ENCODE measurements around the gene PRKCA. TPM values are rescaled to one million over a fixed set of nuclear protein-coding genes. Genes with fewer than 3 reads are reported as not detected.

PRKCA gene
- total and polyA plus RNA-seq, 4 experiments from 2014 or later = 1.1 to 107 (median 56.1) TPM

GRCh38 chr17:66492080-66492479 is 189.7 kb downstream of the PRKCA start:
- H3K4me1 ChIP-seq (ENCODE audit: insufficient read depth, low read length) = peaks cover 39% of the 10 kb centered on the region
- no peak for DNase-seq
- Mint-ChIP-seq H3K4me3 (peak overlapping the region in 3 of 8 donors; percentile 2 to 34 (median 9)), H3K9me3 (no peaks in the 10 kb centered on the region), H3K4me1 (peaks cover 41 to 71% (median 56%) of the 10 kb centered on the region in 4 donors), H3K36me3 (peaks cover 13 to 20% of the 10 kb centered on the region in 2 donors), H3K27me3 (no peaks in the 10 kb centered on the region), H3K27ac (peak overlapping the region in 3 of 7 donors; percentile 1 to 24 (median 12))
- ChIA-PET CTCF (ENCODE audit: partially characterized antibody) (no interaction called here), POLR2A (ENCODE audit: partially characterized antibody) (no interaction called here)
- no peaks in the 10 kb centered on the region for H3K36me3 ChIP-seq (ENCODE audit: insufficient read depth, low read length)
- H3K27me3 ChIP-seq (ENCODE audit: insufficient read depth, low read length) = no peaks in the 10 kb centered on the region
- no peak overlapping the region for H3K4me3 ChIP-seq (ENCODE audit: low read length in 2 of 2)
- H3K9me3 ChIP-seq (ENCODE audit: control insufficient read depth in 1 of 2, low read length in 2 of 2) = no peaks in the 10 kb centered on the region
- H3K27ac ChIP-seq (ENCODE audit: low read depth, low read length) = no peak overlapping the region
- intact Hi-C loops (cut with micrococcal nuclease) = no loop called here

- ChIA-PET POLR2A (ENCODE audit: partially characterized antibody) (no interaction called here), CTCF (ENCODE audit: partially characterized antibody) (no interaction called here)
- no peak for DNase-seq
- no peaks in the 10 kb centered on the region for H3K9me3 ChIP-seq (ENCODE audit: control insufficient read depth in 1 of 2, low read length in 2 of 2)
- H3K4me1 ChIP-seq (ENCODE audit: insufficient read depth, low read length) = peaks cover 39% of the 10 kb centered on the region
- no peaks in the 10 kb centered on the region for H3K27me3 Mint-ChIP-seq
- H3K27ac Mint-ChIP-seq = peak overlapping the region in 1 of 7 donors; percentile 47
- intact Hi-C loops (cut with micrococcal nuclease) = no loop called here
- peaks cover 37 to 66% (median 51%) of the 10 kb centered on the region in 4 donors for H3K4me1 Mint-ChIP-seq
- H3K4me3 ChIP-seq (ENCODE audit: low read length in 2 of 2) = no peak overlapping the region
- H3K27me3 ChIP-seq (ENCODE audit: insufficient read depth, low read length) = no peaks in the 10 kb centered on the region
- no peaks in the 10 kb centered on the region for H3K36me3 ChIP-seq (ENCODE audit: insufficient read depth, low read length)
- H3K9me3 Mint-ChIP-seq = no peaks in the 10 kb centered on the region
- peaks cover 13 to 20% of the 10 kb centered on the region in 2 donors for H3K36me3 Mint-ChIP-seq
- no peak overlapping the region for H3K27ac ChIP-seq (ENCODE audit: low read depth, low read length)
- H3K4me3 Mint-ChIP-seq = no peak overlapping the region
These were observed 190.2 kb downstream of the PRKCA start for GRCh38 chr17:66492561-66493005.

- Histone ChIP-seq H3K9me3 (ENCODE audit: control insufficient read depth in 1 of 2, low read length in 2 of 2) (no peaks in the 10 kb centered on the region), H3K4me1 (ENCODE audit: insufficient read depth, low read length) (peaks cover 39% of the 10 kb centered on the region), H3K4me3 (ENCODE audit: low read length in 2 of 2) (no peak overlapping the region), H3K27me3 (ENCODE audit: insufficient read depth, low read length) (no peaks in the 10 kb centered on the region), H3K36me3 (ENCODE audit: insufficient read depth, low read length) (no peaks in the 10 kb centered on the region), H3K27ac (ENCODE audit: low read depth, low read length) (no peak overlapping the region)
- Mint-ChIP-seq H3K27me3 (no peaks in the 10 kb centered on the region), H3K9me3 (no peaks in the 10 kb centered on the region), H3K4me1 (peaks cover 34 to 62% (median 51%) of the 10 kb centered on the region in 4 donors), H3K27ac (peak overlapping the region in 4 of 7 donors; percentile 12 to 73 (median 58)), H3K4me3 (peak overlapping the region in 3 of 8 donors; percentile 4 to 54 (median 33)), H3K36me3 (peaks cover 19 to 26% of the 10 kb centered on the region in 2 donors)
- ChIA-PET CTCF (ENCODE audit: partially characterized antibody) (no interaction called here), POLR2A (ENCODE audit: partially characterized antibody) (no interaction called here)
- DNase-seq = no peak
- intact Hi-C loops (cut with micrococcal nuclease) = no loop called here
These were observed 191.0 kb downstream of the PRKCA start for GRCh38 chr17:66493283-66494019.

- ChIA-PET POLR2A (ENCODE audit: partially characterized antibody) (no interaction called here), CTCF (ENCODE audit: partially characterized antibody) (no interaction called here)
- Histone ChIP-seq H3K36me3 (ENCODE audit: insufficient read depth, low read length) (no peaks in the 10 kb centered on the region), H3K27me3 (ENCODE audit: insufficient read depth, low read length) (no peaks in the 10 kb centered on the region), H3K4me3 (ENCODE audit: low read length in 2 of 2) (no peak overlapping the region), H3K4me1 (ENCODE audit: insufficient read depth, low read length) (peaks cover 39% of the 10 kb centered on the region), H3K9me3 (ENCODE audit: control insufficient read depth in 1 of 2, low read length in 2 of 2) (no peaks in the 10 kb centered on the region), H3K27ac (ENCODE audit: low read depth, low read length) (no peak overlapping the region)
- Mint-ChIP-seq H3K9me3 (no peaks in the 10 kb centered on the region), H3K4me3 (peak overlapping the region in 3 of 8 donors; percentile 4 to 54 (median 33)), H3K36me3 (peaks cover 27 to 28% of the 10 kb centered on the region in 2 donors), H3K4me1 (peaks cover 36 to 65% (median 49%) of the 10 kb centered on the region in 4 donors), H3K27ac (peak overlapping the region in 6 of 7 donors; percentile 12 to 73 (median 43)), H3K27me3 (no peaks in the 10 kb centered on the region)
- intact Hi-C loops (cut with micrococcal nuclease) = no loop called here
- no peak for DNase-seq
These were observed 191.8 kb downstream of the PRKCA start for GRCh38 chr17:66494023-66494803.

GRCh38 chr17:66495035-66495434 is 192.6 kb downstream of the PRKCA start:
- CTCF ChIA-PET (ENCODE audit: partially characterized antibody) = no interaction called here
- Histone ChIP-seq H3K36me3 (ENCODE audit: insufficient read depth, low read length) (no peaks in the 10 kb centered on the region), H3K27ac (ENCODE audit: low read depth, low read length) (no peak overlapping the region), H3K4me1 (ENCODE audit: insufficient read depth, low read length) (peaks cover 39% of the 10 kb centered on the region), H3K9me3 (ENCODE audit: control insufficient read depth in 1 of 2, low read length in 2 of 2) (no peaks in the 10 kb centered on the region), H3K27me3 (ENCODE audit: insufficient read depth, low read length) (no peaks in the 10 kb centered on the region), H3K4me3 (ENCODE audit: low read length in 2 of 2) (no peak overlapping the region)
- intact Hi-C loops (cut with micrococcal nuclease) = no loop called here
- Mint-ChIP-seq H3K36me3 (peaks cover 28% of the 10 kb centered on the region in 2 donors), H3K9me3 (no peaks in the 10 kb centered on the region), H3K4me3 (no peak overlapping the region), H3K27ac (peak overlapping the region in 1 of 7 donors; percentile 14), H3K27me3 (no peaks in the 10 kb centered on the region), H3K4me1 (peaks cover 41 to 67% (median 49%) of the 10 kb centered on the region in 4 donors)
- DNase-seq = no peak
- POLR2A ChIA-PET (ENCODE audit: partially characterized antibody) = no interaction called here

- Mint-ChIP-seq H3K36me3 (peaks cover 26 to 36% of the 10 kb centered on the region in 2 donors), H3K4me3 (no peak overlapping the region), H3K27ac (no peak overlapping the region), H3K9me3 (no peaks in the 10 kb centered on the region), H3K4me1 (peaks cover 39 to 65% (median 48%) of the 10 kb centered on the region in 4 donors), H3K27me3 (no peaks in the 10 kb centered on the region)
- H3K27me3 ChIP-seq (ENCODE audit: insufficient read depth, low read length) = no peaks in the 10 kb centered on the region
- no peak overlapping the region for H3K4me3 ChIP-seq (ENCODE audit: low read length in 2 of 2)
- H3K36me3 ChIP-seq (ENCODE audit: insufficient read depth, low read length) = no peaks in the 10 kb centered on the region
- POLR2A ChIA-PET (ENCODE audit: partially characterized antibody) = no interaction called here
- H3K27ac ChIP-seq (ENCODE audit: low read depth, low read length) = no peak overlapping the region
- intact Hi-C loops (cut with micrococcal nuclease) = no loop called here
- peaks cover 31% of the 10 kb centered on the region for H3K4me1 ChIP-seq (ENCODE audit: insufficient read depth, low read length)
- no peaks in the 10 kb centered on the region for H3K9me3 ChIP-seq (ENCODE audit: control insufficient read depth in 1 of 2, low read length in 2 of 2)
- CTCF ChIA-PET (ENCODE audit: partially characterized antibody) = interaction anchor here (0.8 to 1.1 kb wide), 3 partner anchors 12 to 17 kb away, joined by 3 to 4 read pairs (median 3); no protein-coding TSS in a partner anchor
- DNase-seq = no peak
These were observed 193.9 kb downstream of the PRKCA start for GRCh38 chr17:66496306-66496705.

- ChIA-PET CTCF (ENCODE audit: partially characterized antibody) (no interaction called here), POLR2A (ENCODE audit: partially characterized antibody) (no interaction called here)
- Mint-ChIP-seq H3K9me3 (no peaks in the 10 kb centered on the region), H3K27me3 (no peaks in the 10 kb centered on the region), H3K4me1 (peaks cover 29 to 47% (median 33%) of the 10 kb centered on the region in 4 donors), H3K36me3 (peaks cover 21 to 41% of the 10 kb centered on the region in 2 donors), H3K27ac (peak overlapping the region in 1 of 7 donors; percentile 20), H3K4me3 (no peak overlapping the region)
- DNase-seq = no peak
- Histone ChIP-seq H3K27me3 (ENCODE audit: insufficient read depth, low read length) (no peaks in the 10 kb centered on the region), H3K4me3 (ENCODE audit: low read length in 2 of 2) (no peak overlapping the region), H3K9me3 (ENCODE audit: control insufficient read depth in 1 of 2, low read length in 2 of 2) (no peaks in the 10 kb centered on the region), H3K4me1 (ENCODE audit: insufficient read depth, low read length) (peaks cover 10% of the 10 kb centered on the region), H3K36me3 (ENCODE audit: insufficient read depth, low read length) (no peaks in the 10 kb centered on the region), H3K27ac (ENCODE audit: low read depth, low read length) (no peak overlapping the region)
- intact Hi-C loops (cut with micrococcal nuclease) = no loop called here
These were observed 196.2 kb downstream of the PRKCA start for GRCh38 chr17:66498580-66498979.

Measured in CD4-positive, alpha-beta memory T cell (primary cell).